GM18507 (cell line): Measurements from ENCODE around the gene TMOD4.

Experiments used
- DNase-seq: peaks from one replicate; pipeline ENCODE4 v3.0.0; 2011; ENCODE audit warnings: low read depth; ENCODE audit not compliant: insufficient read length; ENCODE audit errors: extremely low spot score
- FAIRE-seq: peaks from 2 replicates; lab custom pipeline; 2011; peaks lifted over from hg19 to GRCh38; lab: Jason Lieb, UNC

TMOD4 gene

GRCh38 chr1:151184211-151184610 lies 8.4 kb upstream of the TMOD4 start:
- DNase-seq (no peak), FAIRE-seq (no peak)

- FAIRE-seq (no peak), DNase-seq (no peak)
These were observed 799 bp upstream of the TMOD4 start for GRCh38 chr1:151176514-151177045.

GRCh38 chr1:151175041-151175741 lies 590 bp downstream of the TMOD4 start:
- FAIRE-seq (no peak), DNase-seq (no peak)

GRCh38 chr1:151171190-151171589 lies 4.6 kb downstream of the TMOD4 start:
- no peak for DNase-seq
- no peak for FAIRE-seq

- FAIRE-seq (no peak), DNase-seq (no peak)
These were observed 8.7 kb downstream of the TMOD4 start for GRCh38 chr1:151167116-151167515.

GRCh38 chr1:151166505-151166956 lies 9.2 kb downstream of the TMOD4 start:
- no peak for DNase-seq
- FAIRE-seq = no peak

GRCh38 chr1:151165738-151166504 lies 9.9 kb downstream of the TMOD4 start, which contains the start of the genes LYSMD1 and SCNM1:
TSS of gene LYSMD1 (minus strand) at chr1:151165902. CDS start at chr1:151165258, 644 bp downstream.
TSS of gene SCNM1 (plus strand) at chr1:151166144. CDS start at chr1:151166153, 9 bp downstream.
- DNase-seq (peak; percentile 89), FAIRE-seq (peak; percentile 99)

GRCh38 chr1:151165281-151165737 lies 10.5 kb downstream of the TMOD4 start:
- no peak for DNase-seq
- no peak for FAIRE-seq

- FAIRE-seq (no peak), DNase-seq (no peak)
These were observed 11.0 kb downstream of the TMOD4 start for GRCh38 chr1:151164732-151165280.

- FAIRE-seq = no peak
- DNase-seq = no peak
These were observed 16.4 kb downstream of the TMOD4 start for GRCh38 chr1:151159373-151159772.

GRCh38 chr1:151158751-151159251 lies 17.0 kb downstream of the TMOD4 start:
- FAIRE-seq = no peak

GRCh38 chr1:151158326-151158725 lies 17.5 kb downstream of the TMOD4 start:
- FAIRE-seq (no peak), DNase-seq (no peak)

More at GRCh38 chr1:151158751-151159251, 17.0 kb downstream of the TMOD4 start:
- no peak for DNase-seq

GRCh38 chr1:151157067-151157531 lies 18.7 kb downstream of the TMOD4 start:
- FAIRE-seq = peak; percentile 82
- DNase-seq = no peak

GRCh38 chr1:151156515-151156819 lies 19.3 kb downstream of the TMOD4 start, which contains the start of gene TNFAIP8L2:
TSS of gene TNFAIP8L2 (plus strand) at chr1:151156649. CDS start at chr1:151158698, 2,049 bp downstream.
- peak; percentile 35 for DNase-seq
- FAIRE-seq = no peak

- DNase-seq (no peak), FAIRE-seq (no peak)
These were observed 28.1 kb downstream of the TMOD4 start for GRCh38 chr1:151147665-151148064.

- FAIRE-seq (no peak), DNase-seq (no peak)
These were observed 28.7 kb downstream of the TMOD4 start for GRCh38 chr1:151147132-151147503.

- DNase-seq (peak; percentile 85), FAIRE-seq (peak; percentile 95)
These were observed 29.2 kb downstream of the TMOD4 start, which contains the start of gene SEMA6C for GRCh38 chr1:151146412-151147131. TSS of gene SEMA6C (minus strand) at chr1:151146631. CDS start at chr1:151142621, 4,010 bp downstream.

GRCh38 chr1:151146072-151146411 lies 29.7 kb downstream of the TMOD4 start:
- DNase-seq = no peak
- no peak for FAIRE-seq
